IPS DF 6.9 (cell line): ENCODE data around the gene MUSTN1.

Experiments
- DNase-seq: peaks from one replicate; pipeline ENCODE4 v3.0.0-alpha.2; 2013; ENCODE audit warnings: low read depth, low spot score
- H3K27ac ChIP-seq: one replicate; pipeline ENCODE4 v1.5.1; 2013; ENCODE audit warnings: low read length, control low read depth
- H3K27me3 ChIP-seq: 2 replicates; pipeline ENCODE4 v1.6.1; 2013; ENCODE audit warnings: mild to moderate bottlenecking, low read length; ENCODE audit not compliant: control insufficient read depth, insufficient read depth
- H3K36me3 ChIP-seq: 2 replicates; pipeline ENCODE4 v1.6.1; 2013; ENCODE audit warnings: low read length; ENCODE audit not compliant: control insufficient read depth, insufficient read depth
- H3K4me1 ChIP-seq: 2 replicates; pipeline ENCODE4 v1.6.1; 2013; ENCODE audit warnings: low read length; ENCODE audit not compliant: control insufficient read depth, insufficient read depth
- H3K4me3 ChIP-seq: 2 replicates; pipeline ENCODE4 v1.5.1; 2013; ENCODE audit warnings: mild to moderate bottlenecking, low read length
- H3K9me3 ChIP-seq: 2 replicates; pipeline ENCODE4 v1.6.1; 2013; ENCODE audit warnings: low read length, inconsistent platforms; ENCODE audit not compliant: control insufficient read depth, insufficient read depth
- WGBS: extraction: QIAGEN DNeasy Blood & Tissue Kit; methylation state at CpG from one replicate; pipeline ENCODE4 v1.1.7; 2013; ENCODE audit warnings: mixed read lengths, missing lambda C conversion rate; ENCODE audit not compliant: insufficient read length, insufficient coverage; 5-methylcytosine and 5-hydroxymethylcytosine counted together

The MUSTN1 gene

DNA sequence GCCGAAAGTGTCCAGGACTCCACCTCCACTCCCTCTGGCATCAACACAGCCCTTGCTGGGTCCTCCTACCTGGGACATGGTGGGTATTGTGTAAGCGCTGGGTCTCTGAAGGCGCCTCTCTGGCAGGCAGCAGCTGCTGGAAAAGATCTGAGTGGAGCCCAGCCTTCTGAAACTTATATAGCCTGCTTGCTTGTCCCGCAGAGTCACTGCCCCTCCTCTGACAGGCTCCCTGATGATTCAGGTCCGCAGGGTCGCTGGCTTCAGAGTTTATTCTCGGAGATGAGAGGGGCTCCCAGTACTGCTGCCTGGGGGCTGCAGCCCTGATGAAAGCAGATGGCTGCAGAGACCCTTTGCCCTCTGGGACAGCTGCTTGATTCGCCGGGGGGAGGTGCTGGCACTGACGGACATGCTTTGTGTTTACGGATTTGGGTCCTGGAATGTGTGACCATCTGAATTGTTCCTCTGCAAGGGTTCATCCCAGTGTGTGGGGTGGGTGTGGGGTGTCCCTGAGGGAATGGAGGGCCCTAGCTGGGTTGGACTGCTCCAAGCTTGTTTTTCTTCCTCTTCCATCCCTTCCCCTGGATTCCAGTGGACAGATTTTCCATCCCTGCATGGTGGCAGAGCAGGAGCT, at the start of gene MUSTN1:
Gene MUSTN1 (minus strand): TSS at position 149 of the 631 bp plus-strand sequence. CDS start 71 bp downstream, at position 78.
- WGBS: no CpG with 5 or more reads among the region's 11 CpGs
- H3K4me1 ChIP-seq: no peaks in the 10 kb centered on the region

DNA sequence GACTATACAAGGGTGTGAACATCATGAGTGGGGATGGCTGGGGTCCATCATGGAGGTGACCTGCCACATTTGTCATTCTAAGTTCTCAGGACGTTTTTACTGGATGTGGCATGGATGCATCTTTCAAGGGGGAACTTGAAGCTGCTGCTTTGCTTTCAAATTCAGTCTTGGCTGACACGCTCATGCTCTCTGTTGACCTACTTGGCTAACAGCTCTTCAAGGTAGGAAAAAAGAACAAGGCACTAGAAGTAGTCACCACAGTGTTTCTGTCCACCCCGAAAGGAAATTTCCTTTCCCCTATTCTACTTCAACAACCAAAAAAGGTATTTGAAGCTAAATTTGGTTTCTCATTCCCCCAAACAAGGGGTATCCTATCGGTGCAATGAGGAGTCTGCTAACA, 47.6 kb upstream of the MUSTN1 start:
- DNase-seq: no peak
- Histone ChIP-seq H3K4me1 (no peaks in the 10 kb centered on the region), H3K4me3 (no peak overlapping the region), H3K27me3 (no peaks in the 10 kb centered on the region), H3K36me3 (no peaks in the 10 kb centered on the region), H3K27ac (no peak overlapping the region), H3K9me3 (no peaks in the 10 kb centered on the region)
- WGBS: no CpG with 5 or more reads among the region's 4 CpGs

More for the DNA sequence above, at the start of gene MUSTN1:
- H3K9me3 ChIP-seq: no peaks in the 10 kb centered on the region
- H3K27ac ChIP-seq: no peak within 1 kb of the TSS
- H3K27me3 ChIP-seq: no peaks in the 10 kb centered on the region
- DNase-seq: no peak
- no peak within 1 kb of the TSS for H3K4me3 ChIP-seq
- H3K36me3 ChIP-seq: no peaks in the 10 kb centered on the region

DNA sequence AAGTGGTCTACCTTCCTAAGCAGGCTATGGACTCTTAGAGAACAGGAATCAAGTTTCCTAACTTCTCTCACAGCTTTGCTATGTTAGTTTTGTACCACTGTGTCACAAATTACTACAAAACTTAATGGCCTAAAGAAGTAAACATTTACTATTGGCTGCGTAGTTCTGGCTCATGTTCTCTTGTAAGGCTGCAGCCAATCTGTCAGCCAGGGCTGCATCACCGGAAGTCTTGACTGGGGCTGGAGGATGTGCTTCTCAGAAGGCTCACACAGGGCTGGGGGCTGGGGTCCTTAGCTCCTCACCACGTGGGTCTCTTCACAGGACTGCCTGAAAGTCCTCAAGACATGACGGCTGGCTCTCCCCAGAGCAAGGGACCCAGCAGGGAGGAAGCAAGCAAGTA, 47.1 kb upstream of the MUSTN1 start:
- H3K27ac ChIP-seq: no peak overlapping the region
- H3K27me3 ChIP-seq: no peaks in the 10 kb centered on the region
- H3K36me3 ChIP-seq: no peaks in the 10 kb centered on the region
- DNase-seq: no peak
- H3K9me3 ChIP-seq: no peaks in the 10 kb centered on the region
- H3K4me1 ChIP-seq: no peaks in the 10 kb centered on the region
- no peak overlapping the region for H3K4me3 ChIP-seq
- no CpG with 5 or more reads among the region's 4 CpGs for whole genome bisulfite sequencing

DNA sequence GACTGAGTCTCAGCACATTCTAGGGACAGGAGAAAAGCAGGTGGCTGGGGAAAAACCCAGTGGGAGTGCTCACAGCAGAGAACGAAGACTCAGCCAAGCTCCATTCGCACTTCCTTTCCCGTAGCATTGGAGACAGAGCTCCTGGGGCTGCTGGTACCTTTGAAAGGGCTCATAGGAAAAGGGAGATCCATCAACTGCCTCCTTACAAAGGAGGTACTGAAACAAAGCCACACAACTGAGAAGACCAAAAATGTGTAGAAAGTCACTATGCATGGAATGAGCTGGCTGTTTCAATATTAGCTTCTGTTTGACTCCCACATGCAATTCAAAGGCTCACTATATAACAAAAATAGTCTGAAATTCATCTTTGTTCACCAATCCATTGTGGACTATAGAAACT, 45.7 kb upstream of the MUSTN1 start:
- peaks cover 2% of the 10 kb centered on the region; the same call in 1 of the 2 replicates for H3K4me1 ChIP-seq
- H3K36me3 ChIP-seq: no peaks in the 10 kb centered on the region
- no peaks in the 10 kb centered on the region for H3K9me3 ChIP-seq
- no CpG with 5 or more reads among the region's 3 CpGs for WGBS
- no peak overlapping the region for H3K4me3 ChIP-seq
- no peaks in the 10 kb centered on the region for H3K27me3 ChIP-seq
- DNase-seq: no peak
- no peak overlapping the region for H3K27ac ChIP-seq

DNA sequence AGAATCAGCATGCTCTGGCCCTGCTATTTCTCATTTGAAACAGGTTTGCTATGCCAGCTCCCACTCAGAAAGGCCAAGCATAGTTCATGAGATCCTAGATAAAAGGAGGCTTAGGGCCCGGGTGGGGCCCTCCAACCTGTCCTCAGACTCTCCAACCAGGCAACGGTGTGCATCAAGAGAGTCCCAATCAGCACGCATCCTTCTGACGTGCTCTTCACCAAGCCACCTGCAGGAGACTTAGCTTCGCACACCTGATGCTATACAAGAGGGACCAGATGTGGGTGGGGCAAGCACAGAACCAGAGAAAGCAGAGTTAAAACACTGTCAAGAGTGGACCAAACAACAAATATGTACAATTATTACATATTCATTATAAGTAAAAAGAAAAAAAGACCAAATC, 45.2 kb upstream of the MUSTN1 start:
- Histone ChIP-seq H3K36me3 (no peaks in the 10 kb centered on the region), H3K27ac (no peak overlapping the region), H3K9me3 (no peaks in the 10 kb centered on the region), H3K4me3 (no peak overlapping the region), H3K4me1 (peaks cover 2% of the 10 kb centered on the region; the same call in 1 of the 2 replicates), H3K27me3 (no peaks in the 10 kb centered on the region)
- no CpG with 5 or more reads among the region's 5 CpGs for WGBS
- DNase-seq: no peak

DNA sequence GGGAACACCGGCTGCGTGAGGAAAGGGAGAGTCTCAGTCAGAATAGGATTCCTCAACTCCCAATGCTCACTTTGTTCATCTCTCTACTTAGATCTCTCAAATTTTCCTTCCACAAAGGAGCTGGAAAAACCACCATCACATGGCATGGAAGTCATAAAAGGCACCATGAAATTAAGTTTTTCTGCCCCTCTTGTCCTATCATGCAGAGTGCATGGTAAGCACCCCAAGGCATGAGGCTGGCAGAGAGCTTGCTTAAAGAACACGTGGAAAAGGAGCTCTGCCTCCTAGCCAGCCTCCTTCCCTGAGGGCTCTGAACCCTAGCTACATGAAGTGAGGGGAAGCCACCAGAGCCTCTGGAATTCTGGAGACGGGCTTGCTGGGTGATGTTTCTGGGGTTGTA, 44.8 kb upstream of the MUSTN1 start:
- no peak overlapping the region for H3K27ac ChIP-seq
- H3K9me3 ChIP-seq: no peaks in the 10 kb centered on the region
- DNase-seq: no peak
- no CpG with 5 or more reads among the region's 4 CpGs for WGBS
- H3K27me3 ChIP-seq: no peaks in the 10 kb centered on the region
- H3K4me1 ChIP-seq: peaks cover 2% of the 10 kb centered on the region; the same call in 1 of the 2 replicates
- no peaks in the 10 kb centered on the region for H3K36me3 ChIP-seq
- no peak overlapping the region for H3K4me3 ChIP-seq

DNA sequence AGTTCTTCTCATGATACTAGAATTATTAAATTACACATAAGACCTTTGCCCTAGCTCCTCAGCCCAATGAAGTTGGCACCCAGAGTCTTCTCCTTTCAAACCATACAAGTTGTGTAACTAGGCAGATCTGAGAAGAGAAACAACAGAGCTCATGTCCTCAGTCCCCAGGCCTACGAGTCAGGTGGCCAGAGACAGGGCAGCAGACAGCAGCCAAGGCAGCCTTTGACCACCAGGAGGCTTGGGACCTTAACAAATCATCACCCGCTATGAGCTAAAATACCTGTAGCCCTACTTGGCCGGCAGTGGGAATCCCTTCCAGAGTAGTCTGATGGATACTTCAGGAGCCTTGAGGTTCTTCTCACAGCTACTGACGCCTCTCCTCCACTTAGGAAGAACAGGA, 44.3 kb upstream of the MUSTN1 start:
- no CpG with 5 or more reads among the region's 4 CpGs for WGBS
- no peaks in the 10 kb centered on the region for H3K27me3 ChIP-seq

DNA sequence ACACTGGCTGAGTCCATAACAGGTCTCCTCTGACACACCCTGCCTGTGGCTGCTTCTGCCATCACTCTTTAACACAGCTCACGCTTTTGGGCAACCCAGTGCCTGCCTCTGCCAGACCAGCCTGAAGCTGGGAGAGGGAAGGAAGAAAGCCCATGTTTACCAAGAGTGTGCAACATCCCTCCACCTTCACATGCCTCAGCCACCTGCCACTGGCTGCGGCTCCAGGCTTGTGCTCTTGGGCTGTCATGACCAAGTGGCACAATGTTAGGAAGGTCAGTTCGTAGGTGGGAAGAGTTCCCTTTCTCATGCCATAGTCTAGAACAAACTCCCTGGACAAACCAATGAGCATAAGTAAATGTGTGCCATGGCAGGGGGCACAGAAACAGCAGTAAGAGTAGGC, 42.3 kb upstream of the MUSTN1 start:
- no peaks in the 10 kb centered on the region for H3K27me3 ChIP-seq
- no peak for DNase-seq
- H3K36me3 ChIP-seq: no peaks in the 10 kb centered on the region
- H3K27ac ChIP-seq: no peak overlapping the region
- peaks cover 2% of the 10 kb centered on the region; the same call in 1 of the 2 replicates for H3K4me1 ChIP-seq
- no peaks in the 10 kb centered on the region for H3K9me3 ChIP-seq
- H3K4me3 ChIP-seq: no peak overlapping the region
- no CpG with 5 or more reads among the region's 3 CpGs for whole genome bisulfite sequencing

More for the DNA sequence above, 44.3 kb upstream of the MUSTN1 start:
- Histone ChIP-seq H3K4me3 (no peak overlapping the region), H3K36me3 (no peaks in the 10 kb centered on the region), H3K4me1 (peaks cover 2% of the 10 kb centered on the region; the same call in 1 of the 2 replicates), H3K9me3 (no peaks in the 10 kb centered on the region), H3K27ac (no peak overlapping the region)
- DNase-seq: no peak

DNA sequence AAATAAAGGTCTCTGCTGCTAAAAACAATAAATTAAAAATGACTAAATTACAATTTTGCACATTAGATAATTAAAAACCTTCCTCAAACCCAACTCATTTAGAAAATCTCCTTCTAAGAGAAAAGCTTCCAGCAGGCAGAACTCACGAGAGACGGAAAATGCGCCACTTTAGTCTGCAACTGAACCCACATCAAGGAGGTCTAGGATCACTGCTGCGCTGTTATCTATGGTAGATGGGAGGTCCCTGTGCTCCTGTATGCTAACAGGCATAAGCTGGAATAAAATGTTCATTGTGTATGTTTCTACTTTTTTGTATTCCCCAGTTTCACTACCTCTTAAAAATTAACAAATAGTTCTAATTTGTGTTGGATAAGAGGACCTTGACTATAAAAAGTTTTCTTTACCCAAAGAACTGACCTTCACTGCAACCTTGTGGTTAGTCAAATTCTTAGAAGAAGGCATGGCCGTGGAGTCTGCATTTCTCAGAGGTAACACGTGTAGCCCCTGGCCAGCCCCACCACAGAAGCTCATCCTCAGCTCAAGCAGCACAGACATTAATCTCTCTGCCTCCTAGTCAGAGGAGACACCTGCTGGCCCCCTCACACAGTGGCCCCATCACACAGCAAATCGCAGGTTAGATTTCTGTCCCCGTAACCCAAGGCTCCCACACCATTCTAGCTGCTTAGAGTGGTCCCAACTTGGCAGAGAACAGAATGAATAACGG, 40.2 kb upstream of the MUSTN1 start:
- Histone ChIP-seq H3K27me3 (no peaks in the 10 kb centered on the region), H3K4me1 (peaks cover 2% of the 10 kb centered on the region; the same call in 1 of the 2 replicates), H3K9me3 (no peaks in the 10 kb centered on the region), H3K36me3 (no peaks in the 10 kb centered on the region), H3K27ac (no peak overlapping the region), H3K4me3 (no peak overlapping the region)
- no CpG with 5 or more reads among the region's 9 CpGs for WGBS
- no peak for DNase-seq

DNA sequence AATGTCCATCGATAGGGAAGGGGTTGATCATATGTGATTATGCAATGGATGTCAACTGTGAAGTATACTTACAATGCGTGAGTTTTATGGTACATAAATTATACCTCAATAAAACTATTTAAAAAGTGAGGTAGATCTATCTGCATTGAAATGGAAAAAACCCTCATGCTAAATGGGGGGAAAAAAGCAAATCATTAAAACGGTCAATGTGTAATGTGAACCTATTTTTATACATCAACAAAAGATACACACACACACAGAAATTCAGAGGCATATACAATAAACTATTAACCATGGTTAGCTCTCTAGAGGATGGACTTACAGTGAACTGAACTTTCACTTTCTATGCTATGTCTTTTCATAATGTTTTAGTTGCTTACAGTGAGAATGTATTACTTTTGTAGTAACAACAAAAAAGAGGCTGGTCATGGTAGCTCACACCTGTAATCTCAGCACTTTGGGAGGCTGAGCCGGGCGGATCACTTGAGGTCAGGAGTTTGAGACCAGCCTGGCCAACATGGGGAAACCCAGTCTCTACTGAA, 39.4 kb upstream of the MUSTN1 start:
- Histone ChIP-seq H3K27me3 (no peaks in the 10 kb centered on the region), H3K9me3 (no peaks in the 10 kb centered on the region), H3K36me3 (no peaks in the 10 kb centered on the region), H3K4me1 (peaks cover 2% of the 10 kb centered on the region; the same call in 1 of the 2 replicates), H3K27ac (no peak overlapping the region), H3K4me3 (no peak overlapping the region)
- no CpG with 5 or more reads among the region's 5 CpGs for WGBS
- no peak for DNase-seq
